ENCODE results near the gene C10orf143. TPM values are rescaled to one million over a fixed set of nuclear protein-coding genes. Genes with fewer than 3 reads are reported as not detected.
"Not testable (repeated sequence)": the region's sequence is repeated elsewhere in the genome, so short reads cannot be mapped to it uniquely, and the experiment has no call there.

Gene C10orf143
- total RNA-seq, 4 donors from 2014 or later, result 3.7 to 5.0 (median 4.3) TPM

DNA sequence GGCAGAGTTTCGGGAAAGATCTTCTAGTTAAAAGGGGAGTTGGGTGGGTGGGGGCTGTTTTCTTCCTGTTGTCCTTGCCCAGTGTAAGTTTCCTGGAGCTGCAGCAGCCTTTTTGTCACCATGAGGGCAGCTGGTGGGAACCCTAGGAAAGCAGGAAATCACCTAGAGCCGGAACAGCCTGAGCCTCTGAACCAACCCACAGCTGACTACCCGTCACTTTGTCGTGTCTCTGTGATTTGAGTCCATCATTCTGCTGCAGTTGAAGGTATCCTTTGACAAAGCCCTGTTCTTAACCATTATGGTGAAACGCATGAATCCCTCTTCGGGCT is 1.2 kb upstream of the C10orf143 start:
- intact Hi-C loops (cut with DNase I), result loop anchor here (2.0 kb wide), 1 partner anchor 25 kb away; the partner anchor contains the start of gene GLRX3
- Histone ChIP-seq H3K36me3 (no peaks in the 10 kb centered on the region), H3K9me3 (no peaks in the 10 kb centered on the region), H3K27ac (replicated peaks in 1 of 4) (peak overlapping the region; percentile 92 to 94 (median 92)), H3K4me3 (peak overlapping the region; percentile 69 to 90 (median 74)), H3K4me1 (peaks cover 11 to 36% (median 31%) of the 10 kb centered on the region in 4 donors), H3K27me3 (no peaks in the 10 kb centered on the region)
- no peak for DNase-seq (ENCODE audit: extremely low spot score)
- no peak for TF ChIP-seq POLR2A (IDR thresholded peaks at IDR 0.05; ENCODE audit: low read depth)
- TF ChIP-seq POLR2AphosphoS5 (IDR thresholded peaks at IDR 0.05), result no peak
- TF ChIP-seq, protein P1, sequence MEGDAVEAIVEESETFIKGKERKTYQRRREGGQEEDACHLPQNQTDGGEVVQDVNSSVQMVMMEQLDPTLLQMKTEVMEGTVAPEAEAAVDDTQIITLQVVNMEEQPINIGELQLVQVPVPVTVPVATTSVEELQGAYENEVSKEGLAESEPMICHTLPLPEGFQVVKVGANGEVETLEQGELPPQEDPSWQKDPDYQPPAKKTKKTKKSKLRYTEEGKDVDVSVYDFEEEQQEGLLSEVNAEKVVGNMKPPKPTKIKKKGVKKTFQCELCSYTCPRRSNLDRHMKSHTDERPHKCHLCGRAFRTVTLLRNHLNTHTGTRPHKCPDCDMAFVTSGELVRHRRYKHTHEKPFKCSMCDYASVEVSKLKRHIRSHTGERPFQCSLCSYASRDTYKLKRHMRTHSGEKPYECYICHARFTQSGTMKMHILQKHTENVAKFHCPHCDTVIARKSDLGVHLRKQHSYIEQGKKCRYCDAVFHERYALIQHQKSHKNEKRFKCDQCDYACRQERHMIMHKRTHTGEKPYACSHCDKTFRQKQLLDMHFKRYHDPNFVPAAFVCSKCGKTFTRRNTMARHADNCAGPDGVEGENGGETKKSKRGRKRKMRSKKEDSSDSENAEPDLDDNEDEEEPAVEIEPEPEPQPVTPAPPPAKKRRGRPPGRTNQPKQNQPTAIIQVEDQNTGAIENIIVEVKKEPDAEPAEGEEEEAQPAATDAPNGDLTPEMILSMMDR (IDR thresholded peaks at IDR 0.05), result no peak
- no peak for TF ChIP-seq EP300 (IDR thresholded peaks at IDR 0.05)
- 74% methylated on average over 4 of the region's 6 CpGs for WGBS

DNA sequence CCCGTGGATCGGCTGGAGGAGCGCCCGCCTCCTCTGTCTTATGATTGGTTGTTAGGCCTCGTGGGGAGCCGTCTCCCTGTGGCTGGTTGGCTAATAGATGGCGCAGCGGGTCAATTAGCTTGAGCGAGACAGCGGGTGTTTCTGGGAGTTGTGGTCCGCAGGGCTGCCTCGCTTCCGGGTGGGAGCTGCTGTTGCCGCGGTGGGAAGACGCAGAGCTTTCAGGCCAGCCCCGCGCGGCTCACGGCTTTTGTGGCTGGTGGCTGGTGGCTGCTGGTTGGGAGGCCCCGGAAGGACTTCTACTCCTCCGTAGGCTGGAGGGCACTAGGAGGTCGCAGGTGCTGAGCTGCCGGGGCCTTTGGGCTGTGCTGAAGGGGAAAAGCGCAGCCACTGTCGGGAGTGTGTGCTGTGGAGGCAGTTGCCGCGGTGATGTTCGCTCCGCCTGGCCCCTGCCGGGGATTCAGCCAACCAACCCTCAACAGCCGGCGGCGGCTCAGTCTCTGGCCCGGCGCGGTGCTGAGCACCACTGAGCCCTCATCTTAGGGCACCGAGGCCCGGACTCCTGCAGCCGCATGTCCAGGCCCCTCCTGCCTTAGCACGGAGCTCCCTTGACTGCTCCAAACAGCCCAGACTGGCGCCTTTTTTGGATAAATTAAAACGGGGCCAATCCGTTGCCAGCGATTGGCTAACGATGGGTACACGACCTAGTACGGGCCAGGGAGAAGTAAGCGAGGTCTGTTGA is 652 bp upstream of the C10orf143 start:
- peak; percentile 99 for DNase-seq (ENCODE audit: extremely low spot score)
- TF ChIP-seq POLR2AphosphoS5 (IDR thresholded peaks at IDR 0.05), result peak; percentile 56 to 80
- TF ChIP-seq, protein P1 (IDR thresholded peaks at IDR 0.05), result no peak
- peak; percentile 42 for TF ChIP-seq POLR2A (IDR thresholded peaks at IDR 0.05; ENCODE audit: low read depth)
- TF ChIP-seq EP300 (IDR thresholded peaks at IDR 0.05), result no peak
- Histone ChIP-seq H3K27me3 (no peaks in the 10 kb centered on the region), H3K4me3 (peak overlapping the region; percentile 69 to 90 (median 74)), H3K27ac (replicated peaks in 1 of 4) (peak overlapping the region; percentile 92 to 94 (median 92)), H3K36me3 (no peaks in the 10 kb centered on the region), H3K4me1 (peaks cover 11 to 36% (median 31%) of the 10 kb centered on the region in 4 donors), H3K9me3 (no peaks in the 10 kb centered on the region)
- WGBS, result 0% methylated on average over 2 of the region's 49 CpGs
- intact Hi-C loops (cut with DNase I), result loop anchor here (2.0 kb wide), 1 partner anchor 26 kb away; the partner anchor contains the start of gene GLRX3

DNA sequence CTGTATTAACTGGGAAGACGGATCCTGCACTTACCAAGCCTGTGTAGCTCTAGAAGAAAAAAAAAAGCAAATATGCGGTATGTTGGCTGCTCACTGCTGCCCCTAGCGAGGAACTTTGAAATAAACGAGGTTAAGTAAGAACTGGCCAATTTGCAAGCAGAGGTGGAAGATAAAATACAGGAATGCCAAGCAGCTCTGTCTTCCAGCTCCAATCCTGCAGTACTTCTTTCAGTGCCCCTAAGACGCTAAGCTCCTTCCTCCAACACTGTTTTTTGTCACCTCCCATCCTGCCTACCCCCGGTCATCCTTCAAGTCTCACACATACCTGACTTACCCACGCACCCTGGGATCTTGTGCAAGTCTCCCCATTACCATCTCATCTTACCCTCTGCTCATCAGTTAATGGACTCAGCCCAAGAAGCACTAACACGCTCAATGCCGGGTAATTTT is 809 bp downstream of the C10orf143 start:
- no peaks in the 10 kb centered on the region for H3K27me3 ChIP-seq
- H3K36me3 ChIP-seq, result peaks cover 0 to 7% (median 6%) of the 10 kb centered on the region in 4 donors
- H3K27ac ChIP-seq (replicated peaks in 1 of 4), result peak overlapping the region; percentile 92 to 94 (median 92)
- H3K4me3 ChIP-seq, result peak overlapping the region; percentile 69 to 90 (median 74)
- no peak for DNase-seq (ENCODE audit: extremely low spot score)
- TF ChIP-seq, protein P1 (IDR thresholded peaks at IDR 0.05), result peak; percentile 66 to 87 (median 70)
- TF ChIP-seq POLR2A (IDR thresholded peaks at IDR 0.05; ENCODE audit: low read depth) (no peak), EP300 (IDR thresholded peaks at IDR 0.05) (no peak), POLR2AphosphoS5 (IDR thresholded peaks at IDR 0.05) (no peak)
- intact Hi-C loops (cut with DNase I), result loop anchor here (2.0 kb wide), 1 partner anchor 27 kb away; the partner anchor contains the start of gene GLRX3
- peaks cover 11 to 36% (median 31%) of the 10 kb centered on the region in 4 donors for H3K4me1 ChIP-seq
- 3% methylated on average over 9 of the region's 9 CpGs for WGBS
- H3K9me3 ChIP-seq, result no peaks in the 10 kb centered on the region

DNA sequence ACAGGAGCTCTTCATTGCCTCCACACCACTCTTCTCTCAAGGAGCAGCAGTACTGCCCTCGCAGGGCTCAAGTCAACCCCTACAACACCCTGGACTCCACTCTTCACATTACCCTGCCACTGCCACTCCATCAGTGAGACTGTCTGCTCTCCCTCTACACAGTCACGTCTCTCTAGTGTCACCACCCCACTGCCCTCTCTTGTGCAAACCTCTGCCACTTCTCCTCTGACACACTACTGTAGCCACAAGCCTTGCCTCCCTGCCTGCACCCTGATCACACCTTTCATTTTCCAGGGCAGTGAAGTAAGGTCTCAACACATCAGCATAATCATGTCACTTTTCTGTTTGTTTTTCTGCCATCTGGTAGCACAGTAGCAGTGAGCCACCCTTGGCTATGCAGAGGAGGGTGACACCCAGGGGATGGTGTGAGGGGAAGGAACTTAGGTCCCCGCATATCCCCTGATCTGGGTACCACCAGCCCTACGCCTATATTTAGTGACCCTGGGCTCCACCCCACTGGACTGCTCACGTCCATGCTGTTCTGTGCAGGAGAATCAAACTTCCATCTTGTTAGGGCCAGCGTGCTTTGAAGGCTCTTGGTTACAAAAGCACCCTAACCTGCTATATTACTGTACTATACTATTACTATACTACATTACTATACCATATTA is 1.6 kb downstream of the C10orf143 start:
- Histone ChIP-seq H3K36me3 (peaks cover 0 to 8% (median 6%) of the 10 kb centered on the region in 4 donors), H3K4me1 (peaks cover 11 to 36% (median 31%) of the 10 kb centered on the region in 4 donors), H3K27me3 (no peaks in the 10 kb centered on the region), H3K9me3 (no peaks in the 10 kb centered on the region), H3K4me3 (peak overlapping the region; percentile 69 to 90 (median 74)), H3K27ac (replicated peaks in 1 of 4) (peak overlapping the region; percentile 92 to 94 (median 92))
- TF ChIP-seq, protein P1 (IDR thresholded peaks at IDR 0.05), result no peak
- TF ChIP-seq POLR2A (IDR thresholded peaks at IDR 0.05; ENCODE audit: low read depth) (no peak), EP300 (IDR thresholded peaks at IDR 0.05) (no peak), POLR2AphosphoS5 (IDR thresholded peaks at IDR 0.05) (no peak)
- intact Hi-C loops (cut with DNase I), result no loop called here
- 59% methylated on average over 6 of the region's 6 CpGs for WGBS
- DNase-seq (ENCODE audit: extremely low spot score), result no peak

DNA sequence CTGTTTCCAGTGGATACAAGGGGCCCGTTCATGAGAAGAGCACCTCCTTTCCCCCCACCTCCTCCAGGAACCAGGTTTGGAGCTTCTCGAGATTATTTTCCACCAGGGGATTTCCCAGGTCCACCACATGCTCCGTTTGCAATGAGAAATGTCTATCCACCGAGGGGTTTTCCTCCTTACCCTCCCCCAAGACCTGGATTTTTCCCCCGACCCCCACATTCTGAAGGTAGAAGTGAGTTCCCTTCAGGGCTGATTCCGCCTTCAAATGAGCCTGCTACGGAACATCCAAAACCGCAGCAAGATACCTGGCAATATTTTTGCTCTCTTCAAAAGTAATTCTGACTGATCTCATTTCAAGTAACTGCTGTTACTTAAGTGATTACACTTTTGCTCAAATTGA is 2.5 kb downstream of the C10orf143 start:
- Histone ChIP-seq H3K4me1 (peaks cover 11 to 34% (median 30%) of the 10 kb centered on the region in 4 donors), H3K36me3 (peaks cover 0 to 16% (median 15%) of the 10 kb centered on the region in 4 donors)
- DNase-seq (ENCODE audit: extremely low spot score); H3K9me3 ChIP-seq; H3K27me3 ChIP-seq; H3K4me3 ChIP-seq; H3K27ac ChIP-seq (replicated peaks in 1 of 4); intact Hi-C loops (cut with DNase I): not testable (repeated sequence)
- 85% methylated on average over 8 of the region's 8 CpGs for WGBS
